GM15510 (cell line): Measurements from ENCODE around the gene SELENOH.

Experiments used
- POLR2A ChIP-seq: IDR thresholded peaks from 3 replicates; pipeline ENCODE4 v1.6.1; 2011; ENCODE audit warnings: borderline replicate concordance; ENCODE audit not compliant: insufficient read length; ENCODE audit errors: extremely low read depth

Gene SELENOH

DNA sequence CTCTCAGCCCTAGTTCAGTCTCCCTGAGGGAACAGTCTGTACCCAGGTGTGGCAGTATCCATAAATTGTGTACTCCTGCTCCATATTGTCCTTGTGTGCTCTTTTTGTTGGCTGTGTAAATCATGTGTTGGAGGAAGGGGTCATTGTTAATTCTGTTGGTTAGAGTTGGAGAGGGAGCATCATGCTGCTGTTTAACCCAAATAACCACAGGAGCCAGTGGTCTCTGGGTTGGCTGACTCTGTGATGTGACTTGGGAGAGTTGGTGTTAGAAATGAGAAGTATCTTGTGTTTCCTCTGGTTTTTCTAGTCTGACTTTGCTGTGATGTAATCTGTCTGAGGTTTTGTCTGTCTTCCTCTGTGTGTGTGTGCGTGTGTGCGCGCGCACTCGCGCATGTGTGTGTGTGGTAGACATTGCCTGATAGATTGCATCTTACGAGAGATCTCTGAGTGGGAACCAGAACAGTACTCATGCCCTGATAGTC lies 50.8 kb downstream of the SELENOH start:
- TF ChIP-seq POLR2A, result no peak

DNA sequence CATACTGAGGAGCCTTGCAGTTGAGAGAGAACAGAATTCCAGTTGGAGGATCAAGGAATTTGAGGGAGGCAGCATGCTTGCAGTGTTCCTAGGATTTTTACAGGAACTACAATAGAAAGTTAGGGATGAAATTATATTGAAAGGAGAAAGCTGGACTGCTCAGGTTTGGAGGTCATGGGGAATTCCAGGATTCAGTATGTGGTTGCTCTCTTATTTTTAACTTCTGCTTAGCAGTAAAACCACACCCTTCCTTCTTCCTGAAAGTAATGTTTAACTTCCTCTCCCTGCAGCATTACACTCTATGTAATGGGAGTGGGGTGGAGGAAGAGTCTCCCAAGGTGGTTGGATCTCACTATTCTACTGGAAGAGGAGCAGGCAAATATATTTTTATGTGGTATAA lies 51.6 kb downstream of the SELENOH start:
- no peak for TF ChIP-seq POLR2A
